ENCODE measurements around the gene EHMT1. TPM values are rescaled to one million over a fixed set of nuclear protein-coding genes. Genes with fewer than 3 reads are reported as not detected.

EHMT1 gene
- total and polyA plus RNA-seq, 2 experiments from 2014 or later, result 162 to 177 TPM

- H3K27ac Mint-ChIP-seq, result no peak overlapping the region; the same call in 1 of the 2 replicates
Measured at GRCh38 chr9:137738703-137739102, 119.9 kb downstream of the EHMT1 start.

More at GRCh38 chr9:137738703-137739102, 119.9 kb downstream of the EHMT1 start:
- Histone ChIP-seq H3K4me3 (no peak overlapping the region), H3K4me1 (ENCODE audit: insufficient read depth) (peaks cover 6% of the 10 kb centered on the region; the same call in 1 of the 2 replicates), H3K36me3 (ENCODE audit: insufficient read depth) (peaks cover 6% of the 10 kb centered on the region), H3F3A (replicated peaks; ENCODE audit: low read depth) (no peaks in the 10 kb centered on the region), H3K4me2 (no peak overlapping the region), H3K27ac (ENCODE audit: low read depth) (no peak overlapping the region), H3K27me3 (ENCODE audit: insufficient read depth) (no peaks in the 10 kb centered on the region), H3K79me2 (replicated peaks; ENCODE audit: insufficient read depth) (peaks cover 49% of the 10 kb centered on the region), H3K9me2 (ENCODE audit: insufficient read depth) (no peaks in the 10 kb centered on the region), H2AFZ (no peak overlapping the region), H4K20me1 (replicated peaks; ENCODE audit: insufficient read depth) (peaks cover 12% of the 10 kb centered on the region; the same call in 1 of the 2 replicates)
- Mint-ChIP-seq H3K27me3 (ENCODE audit: insufficient read depth, low read depth, poor library complexity) (peaks cover 6% of the 10 kb centered on the region), H3K36me3 (ENCODE audit: low read depth) (peaks cover 46% of the 10 kb centered on the region), H3K4me1 (peaks cover 10% of the 10 kb centered on the region; the same call in 1 of the 3 replicates), H3K9me3 (no peaks in the 10 kb centered on the region), H3K4me3 (no peak overlapping the region)
- ATAC-seq (no peak), DNase-seq (ENCODE audit: low spot score) (no peak)
- TF ChIP-seq ETS1 (IDR thresholded peaks at IDR 0.05) (no peak), ZNF114 (CRISPR knock-in tag; IDR thresholded peaks at IDR 0.05) (no peak), REST (IDR thresholded peaks at IDR 0.05; ENCODE audit: unreplicated experiment) (no peak), STAT1 (IDR thresholded peaks at IDR 0.05; ENCODE audit: unreplicated experiment) (no peak), ZNF462 (CRISPR knock-in tag; IDR thresholded peaks at IDR 0.05) (no peak), POLR2AphosphoS5 (IDR thresholded peaks at IDR 0.05; ENCODE audit: low read depth) (no peak), JUNB (IDR thresholded peaks at IDR 0.05; ENCODE audit: unreplicated experiment) (no peak), CREB1 (CRISPR knock-in tag; IDR thresholded peaks at IDR 0.05; ENCODE audit: low read depth) (no peak), EZH2 (IDR thresholded peaks at IDR 0.05; ENCODE audit: low read depth, unreplicated experiment) (no peak)
